NCI-H2196 treated with DMSO at 0.1 percent for 48 hours (cell line): ENCODE data around the gene PLEKHG7.
"Not testable (repeated sequence)": the region's sequence is repeated elsewhere in the genome, so short reads cannot be mapped to it uniquely, and the experiment has no call there.

Experiments
- DNase-seq: peaks from one replicate; lab custom pipeline; 2025; ENCODE audit not compliant: unreplicated experiment; lab: John Stamatoyannopoulos, UW

PLEKHG7 gene

GRCh38 chr12:92745856-92746550 is 43.2 kb downstream of the PLEKHG7 start:
- DNase-seq = no peak

GRCh38 chr12:92747151-92747550 is 44.4 kb downstream of the PLEKHG7 start:
- DNase-seq = no peak

- DNase-seq = not testable (repeated sequence)
Observed at GRCh38 chr12:92749691-92750090, 46.9 kb downstream of the PLEKHG7 start.

- no peak for DNase-seq
Observed at GRCh38 chr12:92753976-92754885, 51.4 kb downstream of the PLEKHG7 start.

- DNase-seq = no peak
Observed at GRCh38 chr12:92756898-92757596, 54.3 kb downstream of the PLEKHG7 start.

- no peak for DNase-seq
Observed at GRCh38 chr12:92757597-92758121, 54.9 kb downstream of the PLEKHG7 start.

GRCh38 chr12:92759634-92760268 is 57.0 kb downstream of the PLEKHG7 start:
- DNase-seq = no peak

GRCh38 chr12:92762773-92763172 is 60.0 kb downstream of the PLEKHG7 start:
- DNase-seq = no peak

- no peak for DNase-seq
Observed at GRCh38 chr12:92764831-92765230, 62.0 kb downstream of the PLEKHG7 start.

GRCh38 chr12:92765871-92766270 is 63.1 kb downstream of the PLEKHG7 start:
- no peak for DNase-seq

- no peak for DNase-seq
Observed at GRCh38 chr12:92769124-92769901, 66.5 kb downstream of the PLEKHG7 start.

- DNase-seq = no peak
Observed at GRCh38 chr12:92771001-92771400, 68.2 kb downstream of the PLEKHG7 start.

GRCh38 chr12:92775416-92775815 is 72.6 kb downstream of the PLEKHG7 start:
- DNase-seq = no peak

- DNase-seq = no peak
Observed at GRCh38 chr12:92778525-92778924, 75.7 kb downstream of the PLEKHG7 start.

- DNase-seq = no peak
Observed at GRCh38 chr12:92779902-92780301, 77.1 kb downstream of the PLEKHG7 start.

- no peak for DNase-seq
Observed at GRCh38 chr12:92784356-92784755, 81.6 kb downstream of the PLEKHG7 start.

- peak; percentile 61 for DNase-seq
Observed at GRCh38 chr12:92784797-92785562, 82.2 kb downstream of the PLEKHG7 start.

- no peak for DNase-seq
Observed at GRCh38 chr12:92785563-92785950, 82.8 kb downstream of the PLEKHG7 start.

- DNase-seq = no peak
Observed at GRCh38 chr12:92786045-92786444, 83.3 kb downstream of the PLEKHG7 start.
